Stimulated activated CD8-positive, alpha-beta memory T cell treated with anti-CD3 and anti-CD28 coated beads, Interleukin-7, amount 100 ng/mL, for 4 hours (primary cell): ENCODE results near the gene THEM4.
A peak's percentile ranks its signal among the peaks of the same experiment; 100 is the strongest.
"Not testable (repeated sequence)": the region's sequence is repeated elsewhere in the genome, so short reads cannot be mapped to it uniquely, and the experiment has no call there.

Experiments
- DNase-seq, 2 donors: peaks; one replicate each; pipeline ENCODE4 v3.0.0-alpha.2; 2020; ENCODE audit warnings: low read depth in 2 of 2

Gene THEM4

GRCh38 chr1:151859891-151860293, 49.4 kb downstream of the THEM4 start:
- DNase-seq = no peak

GRCh38 chr1:151858886-151859665, 50.2 kb downstream of the THEM4 start:
- DNase-seq = no peak

- DNase-seq = no peak
These were observed 51.1 kb downstream of the THEM4 start for GRCh38 chr1:151858030-151858746.

GRCh38 chr1:151855933-151856332, 53.4 kb downstream of the THEM4 start:
- DNase-seq = no peak

GRCh38 chr1:151855516-151855915, 53.8 kb downstream of the THEM4 start:
- not testable (repeated sequence) for DNase-seq

- no peak for DNase-seq
These were observed 54.7 kb downstream of the THEM4 start for GRCh38 chr1:151854658-151855057.

GRCh38 chr1:151853411-151853943, 55.8 kb downstream of the THEM4 start, which contains the start of gene THEM5:
Gene THEM5, minus strand, starts transcription at chr1:151853712. Its CDS starts 147 bp downstream, at chr1:151853565.
- no peak for DNase-seq

GRCh38 chr1:151852733-151853132, 56.6 kb downstream of the THEM4 start:
- no peak for DNase-seq

- no peak for DNase-seq
These were observed 57.4 kb downstream of the THEM4 start for GRCh38 chr1:151851886-151852285.

- DNase-seq = no peak
These were observed 59.4 kb downstream of the THEM4 start for GRCh38 chr1:151849871-151850270.

GRCh38 chr1:151849126-151849525, 60.2 kb downstream of the THEM4 start:
- DNase-seq = no peak

- no peak for DNase-seq
These were observed 61.3 kb downstream of the THEM4 start for GRCh38 chr1:151847867-151848596.

- no peak for DNase-seq
These were observed 62.5 kb downstream of the THEM4 start for GRCh38 chr1:151846686-151847237.

- no peak for DNase-seq
These were observed 63.2 kb downstream of the THEM4 start for GRCh38 chr1:151846062-151846568.

GRCh38 chr1:151843398-151843797, 65.9 kb downstream of the THEM4 start:
- DNase-seq = no peak

- no peak for DNase-seq
These were observed 68.2 kb downstream of the THEM4 start for GRCh38 chr1:151841141-151841540.

- no peak for DNase-seq
These were observed 68.9 kb downstream of the THEM4 start for GRCh38 chr1:151840421-151840820.

- peak; percentile 41 to 60 for DNase-seq
These were observed 69.6 kb downstream of the THEM4 start, which contains the start of gene C2CD4D for GRCh38 chr1:151839457-151840403. Gene C2CD4D, minus strand, starts transcription at chr1:151839820. Its CDS starts 831 bp downstream, at chr1:151838989.

- no peak for DNase-seq
These were observed 70.3 kb downstream of the THEM4 start for GRCh38 chr1:151839082-151839412.
